MM.1S (cell line): ENCODE results near the gene FOXB2.

Experiments used
- DNase-seq: peaks from one replicate; pipeline ENCODE4 v3.0.0-alpha.2; 2015
- H2AFZ ChIP-seq: fragments of 300-600 bp; sonication (generic); 2 replicates; pipeline ENCODE4 v1.6.0; 2016; ENCODE audit warnings: antibody characterized with exemption, low read length
- H3F3A ChIP-seq: fragments of 300-600 bp; sonication (generic); 2 replicates; pipeline ENCODE4 v1.6.1; 2016; ENCODE audit warnings: mild to moderate bottlenecking, antibody characterized with exemption, low read length, moderate library complexity, mixed read lengths; ENCODE audit not compliant: insufficient read depth
- H3K27ac ChIP-seq: fragments of 300-600 bp; sonication (generic); 2 replicates; pipeline ENCODE4 v1.5.1; 2016; ENCODE audit warnings: mild to moderate bottlenecking, low read length
- H3K27me3 ChIP-seq: fragments of 300-600 bp; sonication (generic); replicated peaks from 2 replicates; pipeline ENCODE4 v1.6.0; 2016; ENCODE audit warnings: low read length; ENCODE audit not compliant: insufficient read depth
- H3K36me3 ChIP-seq: fragments of 300-600 bp; sonication (generic); replicated peaks from 2 replicates; pipeline ENCODE4 v1.6.1; 2016; ENCODE audit warnings: mild to moderate bottlenecking, low read length, mixed read lengths; ENCODE audit not compliant: insufficient read depth
- H3K4me1 ChIP-seq: fragments of 300-600 bp; sonication (generic); 2 replicates; pipeline ENCODE4 v1.6.1; 2016; ENCODE audit warnings: low read length, mixed read lengths
- H3K4me2 ChIP-seq: fragments of 300-600 bp; sonication (generic); 2 replicates; pipeline ENCODE4 v1.6.0; 2016; ENCODE audit warnings: low read depth, low read length
- H3K4me3 ChIP-seq: fragments of 300-600 bp; sonication (generic); 2 replicates; pipeline ENCODE4 v1.5.1; 2016; ENCODE audit warnings: low read length, mixed read lengths
- H3K79me2 ChIP-seq: fragments of 300-600 bp; sonication (generic); 2 replicates; pipeline ENCODE4 v1.6.1; 2016; ENCODE audit warnings: mixed run types, low read length, mixed read lengths
- H3K9ac ChIP-seq: fragments of 300-600 bp; sonication (generic); 2 replicates; pipeline ENCODE4 v1.6.1; 2016; ENCODE audit warnings: low read length, mixed read lengths
- H3K9me2 ChIP-seq: fragments of 300-600 bp; sonication (generic); replicated peaks from 2 replicates; pipeline ENCODE4 v1.6.1; 2016; ENCODE audit warnings: mild to moderate bottlenecking, low read length, mixed read lengths; ENCODE audit not compliant: insufficient read depth
- H3K9me3 ChIP-seq: fragments of 300-600 bp; sonication (generic); replicated peaks from 2 replicates; pipeline ENCODE4 v1.6.1; 2016; ENCODE audit warnings: mild to moderate bottlenecking, low read length, mixed read lengths; ENCODE audit not compliant: insufficient read depth
- H4K20me1 ChIP-seq: fragments of 300-600 bp; sonication (generic); 2 replicates; pipeline ENCODE4 v1.6.1; 2016; ENCODE audit warnings: mild to moderate bottlenecking, low read length, moderate library complexity, mixed read lengths; ENCODE audit not compliant: insufficient read depth
- EZH2 ChIP-seq: fragments of 300-600 bp; sonication (generic); optimal IDR thresholded peaks from 2 replicates; pipeline ENCODE3; 2017; ENCODE audit warnings: low read depth, mild to moderate bottlenecking, antibody characterized with exemption, low read length, mixed read lengths
- EZH2phosphoT487 ChIP-seq: fragments of 300-600 bp; sonication (generic); IDR thresholded peaks from 2 replicates; pipeline ENCODE4 v1.6.1; 2018; ENCODE audit warnings: antibody characterized with exemption, low read length
- TF ChIP-seq, protein P1 (sequence below): fragments of 300-600 bp; sonication (generic); IDR thresholded peaks from 2 replicates; pipeline ENCODE4 v1.5.1; 2016; ENCODE audit warnings: antibody characterized with exemption, low read length, mixed read lengths

Gene FOXB2

DNA sequence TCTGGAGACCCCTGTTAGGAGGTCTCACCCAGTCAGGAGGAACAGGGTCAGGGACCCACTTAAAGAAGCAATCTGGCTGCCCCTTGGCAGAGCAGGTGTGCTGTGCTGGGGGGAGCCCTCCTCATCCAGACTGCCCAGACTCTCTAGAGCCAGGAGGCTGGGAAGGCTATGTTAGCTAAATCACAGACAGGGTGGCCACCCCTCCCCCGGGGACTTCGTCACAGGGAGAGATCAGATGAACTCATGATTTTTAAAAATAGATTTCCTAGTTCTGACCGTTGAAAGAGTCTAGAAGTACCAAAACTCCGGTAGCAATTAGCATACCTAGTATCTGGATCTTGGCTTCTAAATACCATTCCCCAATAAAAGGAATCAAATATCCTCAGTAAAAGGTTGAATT, 35.0 kb upstream of the FOXB2 start:
- Histone ChIP-seq H3K27ac (no peak overlapping the region), H4K20me1 (no peaks in the 10 kb centered on the region), H3K4me2 (no peak overlapping the region), H3K36me3 (no peaks in the 10 kb centered on the region), H3F3A (no peaks in the 10 kb centered on the region), H3K4me1 (no peaks in the 10 kb centered on the region), H3K9me2 (no peaks in the 10 kb centered on the region), H3K79me2 (no peaks in the 10 kb centered on the region), H3K9ac (no peak overlapping the region), H2AFZ (no peak overlapping the region), H3K9me3 (no peaks in the 10 kb centered on the region), H3K27me3 (no peaks in the 10 kb centered on the region), H3K4me3 (no peak overlapping the region)
- DNase-seq, result no peak
- TF ChIP-seq, protein P1, sequence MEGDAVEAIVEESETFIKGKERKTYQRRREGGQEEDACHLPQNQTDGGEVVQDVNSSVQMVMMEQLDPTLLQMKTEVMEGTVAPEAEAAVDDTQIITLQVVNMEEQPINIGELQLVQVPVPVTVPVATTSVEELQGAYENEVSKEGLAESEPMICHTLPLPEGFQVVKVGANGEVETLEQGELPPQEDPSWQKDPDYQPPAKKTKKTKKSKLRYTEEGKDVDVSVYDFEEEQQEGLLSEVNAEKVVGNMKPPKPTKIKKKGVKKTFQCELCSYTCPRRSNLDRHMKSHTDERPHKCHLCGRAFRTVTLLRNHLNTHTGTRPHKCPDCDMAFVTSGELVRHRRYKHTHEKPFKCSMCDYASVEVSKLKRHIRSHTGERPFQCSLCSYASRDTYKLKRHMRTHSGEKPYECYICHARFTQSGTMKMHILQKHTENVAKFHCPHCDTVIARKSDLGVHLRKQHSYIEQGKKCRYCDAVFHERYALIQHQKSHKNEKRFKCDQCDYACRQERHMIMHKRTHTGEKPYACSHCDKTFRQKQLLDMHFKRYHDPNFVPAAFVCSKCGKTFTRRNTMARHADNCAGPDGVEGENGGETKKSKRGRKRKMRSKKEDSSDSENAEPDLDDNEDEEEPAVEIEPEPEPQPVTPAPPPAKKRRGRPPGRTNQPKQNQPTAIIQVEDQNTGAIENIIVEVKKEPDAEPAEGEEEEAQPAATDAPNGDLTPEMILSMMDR, result no peak
- TF ChIP-seq EZH2phosphoT487, result no peak
- no peak for TF ChIP-seq EZH2

DNA sequence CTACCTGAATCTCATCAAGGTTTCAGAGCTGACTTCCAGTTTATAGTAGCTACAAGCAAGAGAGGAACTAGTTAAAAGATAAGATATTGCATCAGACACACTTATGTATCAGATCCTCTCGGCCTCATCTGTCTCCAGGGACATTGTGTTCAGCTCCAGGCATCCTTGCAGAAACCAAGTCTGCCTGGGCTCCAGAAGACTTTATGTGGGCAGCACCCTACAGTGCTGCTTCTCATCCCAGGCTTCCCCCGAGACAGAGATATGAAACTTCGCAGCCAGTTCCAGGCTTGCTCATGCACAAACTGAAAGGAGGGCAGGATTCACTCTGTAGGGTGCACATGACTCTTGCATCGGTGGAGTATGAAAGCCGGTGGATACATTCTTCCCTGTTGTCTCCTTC, 33.9 kb upstream of the FOXB2 start:
- H3K27ac ChIP-seq, result no peak overlapping the region
- no peaks in the 10 kb centered on the region for H3K4me1 ChIP-seq
- no peaks in the 10 kb centered on the region for H3F3A ChIP-seq
- H3K4me2 ChIP-seq, result no peak overlapping the region
- TF ChIP-seq, protein P1, result no peak
- TF ChIP-seq EZH2 (no peak), EZH2phosphoT487 (no peak)
- H3K79me2 ChIP-seq, result no peaks in the 10 kb centered on the region
- no peaks in the 10 kb centered on the region for H3K9me3 ChIP-seq
- no peak for DNase-seq
- H3K27me3 ChIP-seq, result no peaks in the 10 kb centered on the region
- H4K20me1 ChIP-seq, result no peaks in the 10 kb centered on the region
- no peak overlapping the region for H3K4me3 ChIP-seq
- no peaks in the 10 kb centered on the region for H3K36me3 ChIP-seq
- H2AFZ ChIP-seq, result no peak overlapping the region
- H3K9me2 ChIP-seq, result no peaks in the 10 kb centered on the region
- H3K9ac ChIP-seq, result no peak overlapping the region

DNA sequence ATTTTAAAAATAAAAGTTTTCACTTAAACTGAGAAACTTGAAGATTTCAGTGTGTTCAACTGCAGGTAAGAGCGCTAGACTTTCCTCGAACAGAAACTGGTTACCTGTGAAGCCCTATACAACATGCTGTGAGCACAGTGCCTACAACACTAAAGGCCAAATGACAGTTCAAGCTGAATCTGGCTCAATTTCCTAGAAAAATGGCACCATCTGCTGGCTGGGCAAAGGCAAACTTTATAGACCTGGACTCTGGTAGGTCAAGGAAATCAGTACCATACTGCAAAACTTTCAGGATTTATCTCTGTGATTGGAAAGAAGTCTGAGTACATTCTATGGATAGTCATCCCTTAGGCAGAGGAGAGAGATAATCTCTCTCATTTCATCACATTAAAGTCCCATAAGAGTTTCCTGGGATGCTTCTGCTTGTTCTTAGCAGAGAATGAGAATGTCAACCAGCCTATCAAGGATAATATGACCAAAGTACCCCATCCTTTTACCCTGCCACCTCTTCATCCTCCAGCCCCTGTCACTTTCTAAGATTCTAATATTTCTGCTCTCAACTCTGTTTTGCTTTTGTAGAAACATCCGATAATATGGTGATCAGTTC, 31.8 kb upstream of the FOXB2 start:
- TF ChIP-seq, protein P1, result peak; percentile 37
- no peak for TF ChIP-seq EZH2
- Histone ChIP-seq H4K20me1 (no peaks in the 10 kb centered on the region), H3K9me2 (no peaks in the 10 kb centered on the region), H3K4me1 (no peaks in the 10 kb centered on the region), H2AFZ (no peak overlapping the region), H3K27me3 (no peaks in the 10 kb centered on the region), H3K9ac (no peak overlapping the region), H3K9me3 (no peaks in the 10 kb centered on the region), H3K36me3 (no peaks in the 10 kb centered on the region), H3K79me2 (no peaks in the 10 kb centered on the region), H3K4me2 (no peak overlapping the region), H3K4me3 (no peak overlapping the region), H3K27ac (no peak overlapping the region), H3F3A (no peaks in the 10 kb centered on the region)
- DNase-seq, result peak; percentile 57
